ENCODE results near the gene REXO1.

Gene REXO1

GRCh38 chr19:1861599-1862031 lies 13.3 kb upstream of the REXO1 start:
- no peak for DNase-seq (ENCODE audit: low spot score)

- no peak for DNase-seq (ENCODE audit: low spot score)
Observed at GRCh38 chr19:1860821-1861598, 12.7 kb upstream of the REXO1 start.

DNA sequence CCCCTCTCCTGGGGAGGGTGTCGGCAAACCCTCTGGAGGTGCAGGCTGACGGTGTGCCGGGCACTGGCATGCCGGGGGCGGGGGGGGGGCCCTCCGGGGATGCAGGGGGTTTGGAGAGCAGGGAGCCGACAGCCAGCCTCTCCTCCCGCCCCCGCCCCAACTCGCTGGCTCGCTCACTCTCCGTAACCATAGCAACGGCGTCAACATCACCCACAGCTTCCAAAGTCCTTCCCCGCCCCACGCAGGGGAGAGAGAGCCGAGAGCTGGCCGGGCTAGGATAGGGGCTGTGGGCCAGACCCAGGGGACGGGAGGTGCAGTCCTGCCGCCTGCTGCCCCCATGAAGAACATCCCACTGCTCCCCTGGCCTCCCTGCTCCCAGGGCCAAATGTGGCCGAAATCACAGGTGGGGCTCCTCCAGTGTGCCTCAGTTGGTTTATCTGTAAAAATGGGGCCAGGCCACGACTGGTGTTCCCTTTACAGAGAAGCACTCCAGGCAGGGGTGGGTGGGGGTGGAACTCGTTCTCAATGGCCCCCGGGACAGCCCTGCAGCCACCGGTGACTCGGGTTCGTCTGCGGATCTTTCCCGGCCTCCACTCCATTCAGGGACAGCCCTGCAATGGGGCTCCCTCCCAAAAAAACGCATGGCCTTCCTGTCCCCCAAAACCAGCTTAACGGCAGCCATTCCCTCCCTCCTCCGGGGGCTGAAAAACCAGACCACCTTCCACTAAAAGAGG lies 11.9 kb upstream of the REXO1 start:
- DNase-seq (ENCODE audit: low spot score), result peak; percentile 80

DNA sequence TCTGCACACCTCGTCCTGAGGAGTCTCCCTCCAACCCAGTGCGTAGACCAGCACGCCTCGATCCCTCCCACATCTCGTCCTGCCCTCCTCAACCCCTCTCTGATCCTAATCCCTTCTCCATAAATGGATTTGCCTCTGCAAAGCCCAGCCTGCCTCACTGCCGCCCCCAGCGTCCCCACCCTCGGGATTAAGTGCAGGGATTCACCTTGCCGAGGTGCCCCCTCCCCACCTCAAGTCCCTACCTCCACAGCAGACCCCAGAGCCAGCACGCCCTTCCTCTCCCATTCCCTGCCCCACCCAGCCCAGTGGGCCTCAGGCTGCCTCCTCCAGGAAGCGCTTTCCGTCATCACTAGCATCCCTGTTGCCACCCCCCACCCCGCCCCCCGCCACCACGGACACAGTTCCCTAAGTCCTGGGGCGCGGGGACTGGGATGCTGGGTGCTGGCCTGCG lies 11.1 kb upstream of the REXO1 start:
- DNase-seq (ENCODE audit: low spot score), result no peak

DNA sequence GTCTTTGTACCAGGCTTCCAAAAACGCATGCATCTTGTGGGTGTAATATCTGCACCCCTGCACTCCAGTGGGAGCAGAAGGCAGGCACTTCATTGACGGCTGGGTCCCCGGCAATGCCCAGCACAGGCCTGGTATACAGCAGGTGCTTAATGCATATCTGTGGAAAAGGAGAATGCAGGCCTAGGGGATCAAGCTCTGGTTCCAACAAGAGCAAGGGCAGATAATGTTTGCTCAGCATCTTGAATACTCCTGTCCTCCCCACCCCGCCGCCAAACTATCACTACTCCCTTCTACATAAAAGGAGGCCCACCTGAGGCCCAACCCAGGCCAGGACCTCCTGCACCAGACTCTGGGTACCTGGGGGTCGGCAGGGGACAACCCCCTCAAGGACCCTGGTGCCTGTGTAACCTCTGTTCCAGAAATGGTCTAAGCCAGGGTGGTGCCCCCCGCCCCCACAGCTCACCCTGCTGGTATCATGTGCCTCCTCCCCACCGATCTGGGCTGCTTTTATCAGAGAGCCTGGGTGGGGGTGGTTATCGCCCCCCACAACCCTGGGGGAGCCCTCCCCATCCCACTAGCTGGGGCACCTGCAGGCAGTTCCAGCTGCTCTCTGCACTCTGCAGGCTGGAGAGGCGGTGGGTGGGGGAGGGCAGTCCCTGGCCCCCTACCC lies 10.3 kb upstream of the REXO1 start:
- DNase-seq (ENCODE audit: low spot score), result no peak

DNA sequence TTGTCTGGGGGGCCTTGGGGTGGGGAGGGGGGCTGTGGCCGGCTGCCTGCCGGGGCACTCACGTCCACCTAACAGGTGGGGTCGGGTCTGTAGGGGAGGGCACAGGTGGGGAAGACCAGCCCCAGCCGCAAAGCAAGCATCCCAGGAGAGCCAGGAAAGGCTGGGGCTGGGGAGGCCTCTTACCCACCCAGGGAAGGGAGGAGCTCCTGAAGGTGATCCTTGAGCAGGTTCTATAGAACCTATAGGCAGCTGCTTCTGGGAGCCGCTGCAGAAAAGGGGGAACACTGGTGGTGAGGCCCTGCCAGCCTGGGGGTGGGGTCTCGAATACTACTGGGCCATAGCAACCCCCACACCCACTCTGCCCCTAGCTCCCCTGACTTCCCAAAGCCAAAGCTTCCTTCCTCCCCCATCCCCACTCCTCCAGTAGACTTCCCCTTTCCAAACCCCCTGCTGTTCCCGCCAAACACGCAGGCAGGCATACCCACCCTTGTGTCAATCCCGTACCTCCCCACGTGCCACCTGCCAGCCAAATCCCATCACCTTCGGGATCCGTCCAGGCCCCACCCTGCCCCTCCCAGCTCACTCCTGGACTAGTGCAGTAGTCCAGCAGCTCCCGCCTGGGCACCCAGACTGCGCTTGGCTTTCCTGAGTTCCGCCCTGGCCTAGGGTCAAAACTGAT lies 9.5 kb upstream of the REXO1 start:
- DNase-seq (ENCODE audit: low spot score), result no peak

DNA sequence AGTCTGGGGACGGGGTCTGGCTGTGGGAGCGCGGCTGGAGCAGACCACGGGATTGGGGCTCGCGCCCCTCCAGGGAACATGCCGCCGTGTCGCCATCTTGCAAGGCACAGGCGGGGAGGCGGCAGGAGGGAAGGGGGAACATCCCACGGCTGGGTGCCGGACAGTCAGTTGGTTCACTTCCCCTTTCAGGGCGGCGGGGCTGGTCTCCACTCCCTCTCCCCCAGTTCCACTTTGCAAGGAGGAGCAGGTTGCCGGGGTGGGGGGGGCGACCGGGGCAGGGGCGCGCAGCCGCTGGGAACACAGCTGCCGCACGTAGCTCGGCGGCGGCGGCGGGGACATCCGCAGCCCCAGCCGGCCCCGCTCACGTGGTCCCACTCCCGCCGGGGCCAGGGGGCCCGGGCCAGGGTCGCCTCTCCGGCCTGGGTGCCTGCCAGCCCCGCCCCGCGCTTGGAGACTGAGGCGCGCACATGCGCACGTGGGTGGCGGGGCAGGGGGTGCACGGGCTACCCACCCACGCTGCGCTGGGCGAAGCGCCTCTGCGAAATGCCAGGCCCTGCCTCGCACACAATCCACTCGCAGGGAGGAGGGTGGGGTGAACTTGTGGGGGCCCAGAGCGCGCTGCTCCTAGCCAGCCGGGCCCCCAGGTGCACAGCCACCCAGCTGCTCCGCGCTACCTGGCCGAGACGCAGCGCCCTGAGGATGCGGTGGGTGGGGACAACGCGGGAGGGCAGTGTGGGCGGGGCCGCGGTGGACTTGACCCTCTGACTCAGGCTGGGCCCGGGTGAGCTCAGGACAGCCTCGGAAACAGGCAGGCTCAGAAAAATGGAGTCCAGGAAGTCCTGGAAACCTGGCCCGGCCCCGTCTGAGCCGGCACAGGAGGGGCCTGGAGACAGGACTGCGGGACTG lies 8.7 kb upstream of the REXO1 start:
- peak; percentile 83 for DNase-seq (ENCODE audit: low spot score)

- no peak for DNase-seq (ENCODE audit: low spot score)
Observed at GRCh38 chr19:1856345-1856697, 8.0 kb upstream of the REXO1 start.

GRCh38 chr19:1855828-1856255 lies 7.6 kb upstream of the REXO1 start:
- no peak for DNase-seq (ENCODE audit: low spot score)

DNA sequence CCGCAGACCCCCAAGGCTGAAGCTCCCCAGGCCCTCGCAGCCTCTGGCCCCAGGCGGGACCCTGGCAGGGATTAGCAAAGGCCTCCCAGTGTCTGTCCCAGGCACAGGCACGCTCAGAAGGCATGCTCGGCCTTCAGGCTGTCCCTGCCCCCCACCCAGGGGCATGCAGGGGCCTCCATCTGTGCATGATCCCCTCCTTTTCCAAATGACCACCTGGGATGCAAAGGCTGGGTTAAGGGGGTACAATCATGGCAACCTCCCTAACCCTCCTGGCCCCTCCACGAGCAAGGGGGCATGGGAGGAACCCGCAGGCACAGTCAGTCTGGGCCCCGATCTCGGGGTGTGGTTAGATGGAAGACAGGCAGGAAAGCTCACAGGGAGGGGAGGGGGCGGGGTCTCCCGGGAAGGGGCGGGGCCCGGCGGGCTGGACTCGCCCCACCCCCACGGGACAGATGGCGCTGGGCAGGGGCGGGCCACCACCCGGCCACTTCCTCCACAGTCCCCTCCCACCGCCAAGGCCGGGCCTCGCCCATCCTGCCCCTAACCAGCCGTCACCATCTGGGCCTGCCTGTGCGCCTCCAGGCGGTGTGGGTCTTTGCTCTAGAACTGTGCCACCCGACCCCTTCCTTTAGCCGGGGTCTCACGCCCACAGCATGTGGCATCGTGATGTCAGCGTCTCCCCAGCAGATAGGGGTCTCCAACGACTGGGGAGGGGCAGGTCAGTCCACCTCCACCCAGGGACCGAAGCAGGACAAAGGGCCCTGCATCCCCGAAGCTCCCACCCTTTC lies 7.0 kb upstream of the REXO1 start:
- DNase-seq (ENCODE audit: low spot score), result peak; percentile 97

GRCh38 chr19:1854542-1855039 lies 6.3 kb upstream of the REXO1 start:
- no peak for DNase-seq (ENCODE audit: low spot score)

DNA sequence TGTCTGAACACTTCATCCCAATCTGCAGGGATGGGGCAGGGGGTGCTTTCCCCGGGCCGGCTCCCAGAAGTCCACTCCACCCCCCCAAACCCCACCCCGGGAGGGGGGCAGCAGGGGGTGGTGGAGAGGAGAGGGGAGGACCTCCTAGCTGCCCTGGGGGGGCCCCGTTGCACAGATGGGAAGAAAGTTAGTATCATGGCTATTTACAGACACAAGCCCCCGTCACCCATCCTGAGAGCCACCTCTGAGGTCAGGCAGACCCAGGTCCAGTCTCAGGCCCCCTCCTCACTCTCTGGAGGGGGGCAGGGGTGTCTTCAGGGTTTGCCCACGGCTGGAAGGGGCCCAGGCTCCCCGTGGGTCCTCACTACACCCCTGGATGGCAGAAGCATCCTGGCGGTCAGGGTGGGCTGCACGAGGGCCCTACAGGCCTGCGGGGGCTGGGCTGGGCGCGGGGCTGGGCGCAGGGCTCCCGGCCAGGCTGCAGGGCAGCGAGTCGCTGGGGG lies 5.8 kb upstream of the REXO1 start:
- DNase-seq (ENCODE audit: low spot score), result no peak

DNA sequence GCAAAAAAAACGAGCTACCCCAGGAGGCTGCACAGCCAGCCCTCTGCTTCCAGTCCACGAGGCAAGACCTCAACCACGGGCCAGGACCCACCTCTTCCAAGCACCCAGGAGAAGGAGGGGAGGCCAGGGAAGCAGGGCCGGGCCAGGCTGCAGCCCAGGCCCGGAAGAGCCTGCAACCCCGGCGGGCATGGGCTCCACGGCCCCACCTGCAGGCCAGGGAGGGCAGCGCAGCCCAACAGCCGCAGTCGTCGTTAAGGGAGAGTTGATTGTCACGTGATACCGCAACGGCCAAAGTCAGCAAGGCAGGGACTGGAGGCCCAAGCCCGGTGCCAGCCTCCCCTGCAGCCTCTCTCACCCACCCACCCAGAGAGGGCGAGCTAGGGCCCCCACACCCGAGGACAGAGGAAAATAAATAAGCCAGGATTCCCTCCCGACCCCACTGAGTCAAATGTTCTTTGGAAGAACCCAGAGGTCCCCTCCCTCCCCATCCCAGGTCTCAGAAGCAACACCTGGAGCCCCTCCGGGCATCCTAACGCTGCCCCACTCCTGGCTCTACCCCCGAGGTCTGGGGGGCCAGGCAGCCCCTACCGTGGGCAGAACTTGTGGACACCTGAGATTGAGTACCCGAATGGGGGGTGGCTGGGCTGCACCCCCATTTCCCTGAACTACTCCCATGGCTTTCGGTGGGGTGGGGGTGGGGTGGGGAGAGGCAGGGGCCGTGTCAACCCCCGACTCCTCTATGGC lies 5.2 kb upstream of the REXO1 start:
- peak; percentile 91 for DNase-seq (ENCODE audit: low spot score)

DNA sequence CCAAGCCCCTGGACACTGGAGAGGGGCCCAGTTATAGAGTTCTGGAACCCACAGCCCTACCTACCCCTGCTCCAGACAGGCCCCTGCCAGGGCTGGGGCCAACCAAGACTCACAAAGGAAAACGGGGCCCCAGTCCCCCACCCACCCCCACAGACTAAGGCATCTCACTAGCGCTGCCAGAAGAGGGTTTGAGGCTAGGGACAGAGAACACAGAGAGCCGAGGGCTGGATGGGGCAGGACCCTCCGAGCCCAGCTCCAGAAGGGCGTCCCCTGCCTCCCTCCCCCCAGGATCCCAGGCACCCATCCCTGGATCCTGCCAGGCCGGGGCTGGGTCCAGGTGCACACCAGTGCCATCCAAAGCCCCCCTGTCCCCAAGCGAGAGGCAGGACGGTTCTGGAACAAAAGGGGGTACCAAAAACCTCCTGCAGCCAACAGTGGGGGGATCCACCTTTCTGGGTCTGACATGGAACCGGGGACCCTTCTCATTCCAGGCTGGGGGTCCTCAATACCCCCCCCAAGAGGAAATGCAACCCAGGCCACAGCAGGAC lies 4.4 kb upstream of the REXO1 start:
- DNase-seq (ENCODE audit: low spot score), result no peak

DNA sequence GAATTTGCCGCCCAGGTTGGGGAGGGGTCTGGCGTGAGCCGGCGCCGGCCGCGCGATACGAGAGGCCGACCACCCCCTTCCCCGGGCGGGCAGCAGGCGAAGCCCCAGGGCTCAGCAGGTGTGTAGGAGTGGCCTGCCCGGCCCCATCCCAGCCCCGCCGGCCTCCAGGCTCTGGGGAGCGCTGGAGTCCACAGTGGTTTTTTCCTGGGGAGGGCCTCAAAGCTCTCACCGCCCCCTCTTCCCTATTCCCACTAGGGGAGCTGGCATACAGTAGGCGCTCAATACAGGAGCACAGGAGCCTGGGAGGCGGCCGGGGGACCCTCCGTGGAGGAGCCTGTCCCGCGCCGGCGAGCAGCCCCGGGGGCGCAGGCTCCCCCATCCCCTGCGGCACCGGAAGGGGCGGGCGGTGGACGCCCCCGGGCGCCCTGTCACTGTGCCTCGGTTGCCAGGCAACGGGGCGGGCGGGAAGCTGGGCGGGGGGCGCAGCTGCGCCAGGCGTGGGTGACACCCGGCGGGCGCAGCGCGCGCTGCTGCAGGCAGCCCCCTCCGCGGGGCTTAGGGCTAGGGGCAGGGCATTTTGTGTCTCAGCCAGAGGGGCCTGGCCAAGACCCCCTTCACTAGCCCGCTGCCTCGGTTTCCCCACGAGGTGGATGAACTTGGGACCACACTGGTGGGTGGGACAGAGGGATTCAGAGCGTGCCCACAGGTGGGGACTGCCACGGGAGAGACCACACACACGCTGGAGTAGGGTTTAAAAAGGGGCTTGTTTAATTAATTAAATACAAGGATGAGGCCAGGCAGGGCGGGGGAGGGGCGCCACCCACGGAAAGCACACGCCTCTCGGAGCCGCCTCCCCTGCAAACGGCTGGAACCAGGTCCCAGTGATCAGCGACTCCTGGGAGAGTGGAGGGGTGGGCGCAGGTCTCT lies 3.6 kb upstream of the REXO1 start:
- no peak for DNase-seq (ENCODE audit: low spot score)

DNA sequence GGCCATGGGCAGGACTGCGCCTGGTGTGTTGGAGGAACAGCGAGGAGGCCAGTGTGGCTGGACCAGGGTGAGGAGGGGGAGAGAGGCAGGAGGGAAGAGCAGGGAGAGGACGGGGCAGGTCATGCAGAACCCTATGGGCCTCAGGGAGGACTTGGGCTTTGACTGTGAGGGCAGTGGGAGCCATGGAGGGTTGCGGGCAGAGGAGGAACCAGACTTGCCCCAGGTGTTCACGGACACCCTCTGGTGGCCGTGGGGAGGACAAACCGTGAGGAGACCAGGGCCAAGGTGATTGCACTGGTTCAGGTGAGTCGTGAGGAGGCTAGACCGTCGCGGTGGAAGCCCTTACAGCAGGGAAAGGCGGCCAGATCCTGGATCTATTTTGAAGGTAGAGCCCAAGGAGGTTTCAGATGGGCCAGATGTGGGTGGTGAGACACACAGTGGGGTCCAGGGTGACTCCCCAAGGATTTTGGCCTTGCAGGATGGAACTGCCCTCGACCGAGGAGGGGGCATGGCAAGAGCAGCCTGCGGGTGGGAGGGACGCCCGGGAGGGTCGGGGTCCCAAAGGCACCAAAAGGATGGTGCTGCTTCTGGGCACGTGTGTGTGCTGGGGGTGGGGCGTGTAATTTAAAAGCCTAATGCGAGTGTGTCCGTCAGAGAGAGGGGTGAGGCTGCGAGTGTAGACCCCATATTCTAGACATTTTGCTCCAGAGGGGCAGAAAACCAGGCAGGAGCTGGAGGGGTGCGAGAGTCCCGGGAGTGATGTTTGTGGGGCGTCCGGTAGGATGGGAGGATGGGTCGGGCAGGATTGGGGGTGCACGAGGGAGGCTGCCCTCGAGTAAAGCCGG lies 2.7 kb upstream of the REXO1 start:
- no peak for DNase-seq (ENCODE audit: low spot score)

DNA sequence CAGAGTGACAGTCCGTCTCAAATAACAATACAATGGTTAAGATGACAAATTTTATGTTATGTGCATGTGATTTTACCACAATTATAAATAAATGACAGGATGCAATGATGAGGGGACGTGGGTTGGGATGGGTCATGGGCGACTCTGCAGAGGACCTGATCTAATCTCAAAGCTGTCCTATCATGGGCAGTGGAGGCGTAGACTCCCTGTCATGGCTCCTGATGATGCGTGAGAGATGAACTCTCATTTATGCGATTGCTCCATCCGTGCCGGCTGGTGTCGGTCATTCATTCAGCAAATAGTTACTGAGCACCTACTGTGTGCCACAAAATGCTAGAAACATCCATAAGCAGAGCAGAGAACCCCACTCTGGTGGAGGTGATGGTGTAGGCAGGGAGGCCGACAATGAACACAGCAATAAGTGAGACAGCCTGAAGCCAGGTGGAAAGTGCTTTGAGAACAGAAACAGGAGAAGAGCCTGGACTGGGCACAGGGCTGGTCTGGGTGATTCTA lies 1.7 kb upstream of the REXO1 start:
- DNase-seq (ENCODE audit: low spot score), result no peak
